CMK (cell line): ENCODE results near the gene SRY.
"Not testable (repeated sequence)": the region's sequence is repeated elsewhere in the genome, so short reads cannot be mapped to it uniquely, and the experiment has no call there.

Experiments
- DNase-seq: peaks from one replicate; pipeline ENCODE4 v3.0.0-alpha.2; 2010; ENCODE audit warnings: low read depth

The SRY gene

GRCh38 chrY:2787600-2787999 lies at the start of gene SRY:
Gene SRY, minus strand, starts transcription at chrY:2787682. Its CDS starts 79 bp downstream, at chrY:2787603.
- DNase-seq, result no peak

GRCh38 chrY:2837078-2837477 lies 49.6 kb upstream of the SRY start:
- no peak for DNase-seq

GRCh38 chrY:2835230-2835629 lies 47.7 kb upstream of the SRY start:
- DNase-seq, result no peak

GRCh38 chrY:2828497-2828896 lies 41.0 kb upstream of the SRY start:
- no peak for DNase-seq

DNA sequence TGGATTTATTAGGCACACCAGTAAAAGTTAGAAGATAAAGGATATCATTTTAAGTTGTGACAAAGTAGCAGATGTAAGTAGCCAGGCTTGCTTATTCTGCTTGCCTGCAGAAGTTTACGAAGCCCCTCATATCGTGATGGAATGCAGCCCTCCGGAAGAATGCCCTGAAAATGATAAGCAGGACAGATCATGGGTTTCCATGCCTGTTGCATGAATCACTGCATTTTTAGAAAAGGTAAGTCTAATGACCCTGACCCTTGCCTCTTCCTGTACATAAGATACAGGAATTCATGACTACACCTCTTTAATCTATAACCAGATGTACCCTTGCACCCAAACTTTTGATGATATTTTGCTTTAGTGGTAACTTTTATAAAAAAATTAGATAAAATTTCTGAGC lies 37.0 kb upstream of the SRY start:
- DNase-seq, result no peak

- DNase-seq, result not testable (repeated sequence)
Measured at GRCh38 chrY:2817146-2817896, 29.8 kb upstream of the SRY start.

DNA sequence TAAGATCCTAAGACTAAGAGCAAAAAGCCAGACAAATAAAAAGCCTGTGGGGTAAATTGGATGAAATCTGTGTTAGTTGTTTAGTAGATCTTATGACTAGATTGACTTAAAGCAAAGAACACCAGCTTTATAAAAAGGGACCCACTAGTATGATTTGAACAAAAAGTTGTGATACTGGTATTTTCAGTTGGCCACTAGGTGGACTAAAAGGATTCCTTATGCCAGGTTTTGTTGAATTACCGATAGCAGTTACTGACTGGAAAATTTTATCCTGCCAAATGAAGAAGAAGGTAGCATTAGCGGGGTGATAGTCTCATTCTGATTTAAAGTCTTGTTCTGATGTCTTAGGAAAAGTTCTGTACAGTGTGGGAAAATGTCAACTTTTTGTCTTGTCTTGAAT lies 12.8 kb upstream of the SRY start:
- peak; percentile 7 for DNase-seq

GRCh38 chrY:2797991-2798390 lies 10.5 kb upstream of the SRY start:
- no peak for DNase-seq

DNA sequence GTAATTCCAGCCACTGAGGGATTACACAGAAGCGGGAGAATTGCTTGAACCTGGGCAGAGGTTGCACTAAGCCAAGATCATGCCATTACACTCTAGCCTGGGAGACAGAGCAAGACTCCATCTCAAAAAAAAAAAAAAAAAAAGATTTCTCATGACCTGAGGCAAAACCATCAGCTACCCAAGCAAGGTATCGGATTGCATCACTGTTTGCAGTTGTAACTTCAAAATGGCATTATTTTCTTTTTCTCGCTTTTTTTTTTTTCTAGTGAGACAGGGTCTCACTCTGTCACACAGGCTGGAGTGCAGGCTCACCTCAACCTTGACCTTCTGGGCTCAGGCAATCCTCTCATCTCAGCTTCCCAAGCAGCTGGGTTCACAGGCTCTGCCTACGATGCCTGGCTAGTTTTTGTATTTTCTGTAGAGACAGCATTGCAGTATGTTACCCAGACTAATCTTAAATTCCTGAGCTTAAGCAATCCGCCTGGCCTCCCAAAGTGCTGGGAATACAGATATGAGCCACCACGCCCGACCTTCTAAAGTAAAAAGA lies 9.6 kb upstream of the SRY start:
- DNase-seq, result no peak

DNA sequence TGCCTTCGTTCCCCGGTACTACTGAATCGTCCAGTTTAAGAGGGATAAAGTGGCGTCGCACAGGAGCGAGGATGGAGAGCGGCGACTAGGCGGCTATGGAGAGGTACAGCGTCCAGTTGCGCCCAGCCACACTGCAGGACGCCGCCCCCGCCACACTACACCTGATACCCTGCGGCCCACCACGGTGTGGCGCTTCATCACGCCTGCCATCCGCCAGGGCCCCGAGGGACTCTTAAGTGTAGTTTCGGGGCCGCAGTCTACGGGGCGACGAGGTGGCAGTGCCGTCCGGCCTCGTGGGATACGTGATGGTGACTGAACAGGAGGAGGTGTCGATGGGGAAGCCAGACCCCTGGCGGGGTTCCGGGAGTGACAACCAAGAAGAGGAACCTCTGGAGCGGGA lies 2.3 kb upstream of the SRY start:
- no peak for DNase-seq

GRCh38 chrY:2786876-2787512 lies 488 bp downstream of the SRY start:
- DNase-seq, result no peak
